IPS-15b (cell line): ENCODE measurements around the gene SH2D6.

Source experiments
- H3K27me3 ChIP-seq: one replicate; pipeline ENCODE4 v1.6.1; 2013; ENCODE audit warnings: low read length; ENCODE audit not compliant: control insufficient read depth, insufficient read depth
- H3K36me3 ChIP-seq: one replicate; pipeline ENCODE4 v1.6.1; 2013; ENCODE audit warnings: low read length; ENCODE audit not compliant: control insufficient read depth, insufficient read depth
- H3K4me1 ChIP-seq: one replicate; pipeline ENCODE4 v1.6.1; 2013; ENCODE audit warnings: mild to moderate bottlenecking, low read length; ENCODE audit not compliant: control insufficient read depth, insufficient read depth
- H3K4me3 ChIP-seq: one replicate; pipeline ENCODE4 v1.5.1; 2013; ENCODE audit warnings: low read depth, low read length
- H3K9ac ChIP-seq: one replicate; pipeline ENCODE4 v1.6.1; 2013; ENCODE audit warnings: low read depth, mild to moderate bottlenecking, low read length
- H3K9me3 ChIP-seq: one replicate; pipeline ENCODE4 v1.6.1; 2013; ENCODE audit warnings: mild to moderate bottlenecking, low read length; ENCODE audit not compliant: control insufficient read depth, insufficient read depth

SH2D6 gene

GRCh38 chr2:85388878-85389538, 29.5 kb upstream of the SH2D6 start:
- Histone ChIP-seq H3K36me3 (peaks cover 10% of the 10 kb centered on the region), H3K4me1 (no peaks in the 10 kb centered on the region), H3K27me3 (no peaks in the 10 kb centered on the region), H3K4me3 (no peak overlapping the region), H3K9me3 (no peaks in the 10 kb centered on the region), H3K9ac (no peak overlapping the region)

- Histone ChIP-seq H3K4me3 (no peak overlapping the region), H3K4me1 (no peaks in the 10 kb centered on the region), H3K36me3 (peaks cover 22% of the 10 kb centered on the region)
Observed at GRCh38 chr2:85390941-85391669, 27.4 kb upstream of the SH2D6 start.

GRCh38 chr2:85393836-85394235, 24.7 kb upstream of the SH2D6 start:
- no peaks in the 10 kb centered on the region for H3K4me1 ChIP-seq
- H3K4me3 ChIP-seq, result no peak overlapping the region
- no peaks in the 10 kb centered on the region for H3K27me3 ChIP-seq
- peaks cover 35% of the 10 kb centered on the region for H3K36me3 ChIP-seq
- no peaks in the 10 kb centered on the region for H3K9me3 ChIP-seq
- no peak overlapping the region for H3K9ac ChIP-seq

More at GRCh38 chr2:85390941-85391669, 27.4 kb upstream of the SH2D6 start:
- no peaks in the 10 kb centered on the region for H3K9me3 ChIP-seq
- no peaks in the 10 kb centered on the region for H3K27me3 ChIP-seq
- H3K9ac ChIP-seq, result no peak overlapping the region

- no peaks in the 10 kb centered on the region for H3K4me1 ChIP-seq
Observed at GRCh38 chr2:85394261-85394681, 24.2 kb upstream of the SH2D6 start.

GRCh38 chr2:85394976-85395375, 23.5 kb upstream of the SH2D6 start:
- no peaks in the 10 kb centered on the region for H3K9me3 ChIP-seq
- H3K27me3 ChIP-seq, result no peaks in the 10 kb centered on the region
- H3K4me3 ChIP-seq, result no peak overlapping the region
- peaks cover 41% of the 10 kb centered on the region for H3K36me3 ChIP-seq
- peak overlapping the region; percentile 47 for H3K9ac ChIP-seq
- H3K4me1 ChIP-seq, result no peaks in the 10 kb centered on the region

More at GRCh38 chr2:85394261-85394681, 24.2 kb upstream of the SH2D6 start:
- H3K9me3 ChIP-seq, result no peaks in the 10 kb centered on the region
- H3K4me3 ChIP-seq, result no peak overlapping the region
- no peaks in the 10 kb centered on the region for H3K27me3 ChIP-seq
- peaks cover 38% of the 10 kb centered on the region for H3K36me3 ChIP-seq
- no peak overlapping the region for H3K9ac ChIP-seq

- Histone ChIP-seq H3K4me1 (no peaks in the 10 kb centered on the region), H3K9ac (no peak overlapping the region), H3K27me3 (no peaks in the 10 kb centered on the region), H3K9me3 (no peaks in the 10 kb centered on the region), H3K4me3 (no peak overlapping the region), H3K36me3 (peaks cover 42% of the 10 kb centered on the region)
Observed at GRCh38 chr2:85395912-85396475, 22.5 kb upstream of the SH2D6 start.

- no peak overlapping the region for H3K9ac ChIP-seq
- H3K4me1 ChIP-seq, result no peaks in the 10 kb centered on the region
- no peaks in the 10 kb centered on the region for H3K9me3 ChIP-seq
- H3K4me3 ChIP-seq, result no peak overlapping the region
- H3K36me3 ChIP-seq, result peaks cover 47% of the 10 kb centered on the region
- no peaks in the 10 kb centered on the region for H3K27me3 ChIP-seq
Observed at GRCh38 chr2:85396531-85397470, 21.7 kb upstream of the SH2D6 start.

GRCh38 chr2:85397925-85398331, 20.6 kb upstream of the SH2D6 start:
- Histone ChIP-seq H3K27me3 (no peaks in the 10 kb centered on the region), H3K4me1 (no peaks in the 10 kb centered on the region), H3K4me3 (no peak overlapping the region), H3K36me3 (peaks cover 49% of the 10 kb centered on the region), H3K9ac (no peak overlapping the region), H3K9me3 (no peaks in the 10 kb centered on the region)

- no peak overlapping the region for H3K4me3 ChIP-seq
- H3K36me3 ChIP-seq, result peaks cover 49% of the 10 kb centered on the region
- no peaks in the 10 kb centered on the region for H3K4me1 ChIP-seq
- no peaks in the 10 kb centered on the region for H3K9me3 ChIP-seq
- H3K27me3 ChIP-seq, result no peaks in the 10 kb centered on the region
- no peak overlapping the region for H3K9ac ChIP-seq
Observed at GRCh38 chr2:85398426-85399182, 19.9 kb upstream of the SH2D6 start.

- Histone ChIP-seq H3K9ac (no peak overlapping the region), H3K9me3 (no peaks in the 10 kb centered on the region), H3K36me3 (peaks cover 48% of the 10 kb centered on the region), H3K27me3 (no peaks in the 10 kb centered on the region), H3K4me1 (no peaks in the 10 kb centered on the region), H3K4me3 (no peak overlapping the region)
Observed at GRCh38 chr2:85399183-85399455, 19.4 kb upstream of the SH2D6 start.

GRCh38 chr2:85400023-85400422, 18.5 kb upstream of the SH2D6 start:
- Histone ChIP-seq H3K4me3 (no peak overlapping the region), H3K9ac (no peak overlapping the region), H3K36me3 (peaks cover 41% of the 10 kb centered on the region), H3K4me1 (peaks cover under 1% of the 10 kb centered on the region), H3K27me3 (no peaks in the 10 kb centered on the region), H3K9me3 (no peaks in the 10 kb centered on the region)
